OCI-LY7 (cell line): ENCODE results near the gene HTATSF1.

Experiments
- EZH2phosphoT487 ChIP-seq: fragments of 200-600 bp; sonication (generic); IDR thresholded peaks from 2 replicates; pipeline ENCODE4 v1.6.1; 2018; ENCODE audit warnings: low read depth, borderline replicate concordance, mild to moderate bottlenecking, mixed run types, antibody characterized with exemption, low read length, moderate library complexity, mixed read lengths
- TF ChIP-seq, protein P1 (sequence below): fragments of 200-600 bp; sonication (generic); conservative IDR thresholded peaks from 2 replicates; pipeline ENCODE4 v1.5.1; 2014; ENCODE audit warnings: mild to moderate bottlenecking, antibody characterized with exemption, low read length, moderate library complexity, mixed read lengths

DNA sequence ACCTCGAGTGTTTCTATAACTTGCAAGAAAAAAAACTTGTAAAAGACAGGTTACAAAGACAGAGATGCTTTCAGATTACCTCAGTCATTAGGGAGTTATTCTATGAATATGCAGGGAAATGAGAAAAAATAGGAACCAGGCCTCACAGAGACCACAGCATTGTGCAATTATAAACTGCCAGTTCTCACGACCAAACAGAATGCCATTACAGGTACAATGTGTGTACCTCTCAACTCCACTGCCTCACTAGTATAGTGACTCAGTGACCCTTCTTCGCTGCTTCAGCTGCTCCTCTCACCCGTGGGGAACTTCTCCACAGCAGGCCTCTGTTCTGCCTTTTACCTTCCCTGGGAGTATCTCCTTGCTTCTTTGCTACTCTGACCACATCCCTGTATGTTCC, 2.3 kb upstream of the HTATSF1 start:
- TF ChIP-seq, protein P1, sequence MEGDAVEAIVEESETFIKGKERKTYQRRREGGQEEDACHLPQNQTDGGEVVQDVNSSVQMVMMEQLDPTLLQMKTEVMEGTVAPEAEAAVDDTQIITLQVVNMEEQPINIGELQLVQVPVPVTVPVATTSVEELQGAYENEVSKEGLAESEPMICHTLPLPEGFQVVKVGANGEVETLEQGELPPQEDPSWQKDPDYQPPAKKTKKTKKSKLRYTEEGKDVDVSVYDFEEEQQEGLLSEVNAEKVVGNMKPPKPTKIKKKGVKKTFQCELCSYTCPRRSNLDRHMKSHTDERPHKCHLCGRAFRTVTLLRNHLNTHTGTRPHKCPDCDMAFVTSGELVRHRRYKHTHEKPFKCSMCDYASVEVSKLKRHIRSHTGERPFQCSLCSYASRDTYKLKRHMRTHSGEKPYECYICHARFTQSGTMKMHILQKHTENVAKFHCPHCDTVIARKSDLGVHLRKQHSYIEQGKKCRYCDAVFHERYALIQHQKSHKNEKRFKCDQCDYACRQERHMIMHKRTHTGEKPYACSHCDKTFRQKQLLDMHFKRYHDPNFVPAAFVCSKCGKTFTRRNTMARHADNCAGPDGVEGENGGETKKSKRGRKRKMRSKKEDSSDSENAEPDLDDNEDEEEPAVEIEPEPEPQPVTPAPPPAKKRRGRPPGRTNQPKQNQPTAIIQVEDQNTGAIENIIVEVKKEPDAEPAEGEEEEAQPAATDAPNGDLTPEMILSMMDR = no peak
- TF ChIP-seq EZH2phosphoT487 = no peak
